Activated naive CD4-positive, alpha-beta T cell treated with anti-CD3 and anti-CD28 coated beads, Interleukin-2, amount 50 U/mL, for 24 hours (primary cell): ENCODE data around the gene POFUT2.
A peak's percentile ranks its signal among the peaks of the same experiment; 100 is the strongest.

Source experiments
- H3K27ac Mint-ChIP-seq: one replicate; pipeline ENCODE4 v1.8.0; 2021; ENCODE audit warnings: mild to moderate bottlenecking, mixed read lengths
- H3K27me3 Mint-ChIP-seq: one replicate; pipeline ENCODE4 v1.8.0; 2021; ENCODE audit warnings: mixed read lengths
- H3K36me3 Mint-ChIP-seq: one replicate; pipeline ENCODE4 v1.8.0; 2021; ENCODE audit warnings: mixed read lengths
- H3K4me1 Mint-ChIP-seq: one replicate; pipeline ENCODE4 v1.8.0; 2021; ENCODE audit warnings: mixed read lengths
- H3K4me3 Mint-ChIP-seq: one replicate; pipeline ENCODE4 v1.8.0; 2021; ENCODE audit warnings: mild to moderate bottlenecking, mixed read lengths
- H3K9me3 Mint-ChIP-seq: one replicate; pipeline ENCODE4 v1.8.0; 2021; ENCODE audit warnings: mixed read lengths

The POFUT2 gene

GRCh38 chr21:45287438-45288391 is at the start of gene POFUT2:
Gene POFUT2, minus strand, starts transcription at chr21:45287895. Its CDS starts 24 bp downstream, at chr21:45287871.
- Mint-ChIP-seq H3K27ac (peak within 1 kb of the TSS; percentile 94), H3K36me3 (peaks cover 2% of the 10 kb centered on the region), H3K9me3 (no peaks in the 10 kb centered on the region), H3K4me1 (peaks cover 41% of the 10 kb centered on the region), H3K4me3 (peak within 1 kb of the TSS; percentile 85), H3K27me3 (no peaks in the 10 kb centered on the region)

GRCh38 chr21:45336870-45337269 is 49.2 kb upstream of the POFUT2 start:
- Mint-ChIP-seq H3K27ac (no peak overlapping the region), H3K27me3 (peaks cover 3% of the 10 kb centered on the region), H3K4me1 (no peaks in the 10 kb centered on the region), H3K36me3 (no peaks in the 10 kb centered on the region), H3K4me3 (no peak overlapping the region), H3K9me3 (no peaks in the 10 kb centered on the region)

DNA sequence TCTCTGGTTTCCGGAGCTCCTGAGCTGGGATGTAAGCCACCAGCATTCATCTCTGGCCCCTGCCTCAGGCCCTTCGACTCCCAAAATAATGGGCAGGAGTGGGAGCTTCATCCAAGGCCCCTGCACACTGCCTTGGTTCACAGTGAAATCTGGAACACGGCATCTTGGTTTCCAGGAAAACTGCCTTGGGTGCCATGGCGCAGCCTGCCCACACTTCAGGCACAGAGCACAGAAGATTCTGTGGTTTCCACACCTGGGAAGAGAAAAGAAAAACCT is 48.8 kb upstream of the POFUT2 start:
- H3K36me3 Mint-ChIP-seq: no peaks in the 10 kb centered on the region
- H3K27ac Mint-ChIP-seq: no peak overlapping the region
- no peaks in the 10 kb centered on the region for H3K4me1 Mint-ChIP-seq
- H3K4me3 Mint-ChIP-seq: no peak overlapping the region
- no peaks in the 10 kb centered on the region for H3K27me3 Mint-ChIP-seq
- no peaks in the 10 kb centered on the region for H3K9me3 Mint-ChIP-seq

- H3K4me3 Mint-ChIP-seq: no peak overlapping the region
- H3K27me3 Mint-ChIP-seq: no peaks in the 10 kb centered on the region
- no peaks in the 10 kb centered on the region for H3K4me1 Mint-ChIP-seq
- H3K27ac Mint-ChIP-seq: no peak overlapping the region
- H3K36me3 Mint-ChIP-seq: no peaks in the 10 kb centered on the region
- no peaks in the 10 kb centered on the region for H3K9me3 Mint-ChIP-seq
These were observed 48.3 kb upstream of the POFUT2 start for GRCh38 chr21:45335761-45336534.

- no peaks in the 10 kb centered on the region for H3K4me1 Mint-ChIP-seq
- no peak overlapping the region for H3K27ac Mint-ChIP-seq
- H3K4me3 Mint-ChIP-seq: no peak overlapping the region
- no peaks in the 10 kb centered on the region for H3K27me3 Mint-ChIP-seq
- H3K9me3 Mint-ChIP-seq: no peaks in the 10 kb centered on the region
- H3K36me3 Mint-ChIP-seq: no peaks in the 10 kb centered on the region
These were observed 47.6 kb upstream of the POFUT2 start for GRCh38 chr21:45335151-45335760.

- H3K27me3 Mint-ChIP-seq: no peaks in the 10 kb centered on the region
- no peak overlapping the region for H3K27ac Mint-ChIP-seq
- no peaks in the 10 kb centered on the region for H3K9me3 Mint-ChIP-seq
- H3K4me1 Mint-ChIP-seq: no peaks in the 10 kb centered on the region
- no peak overlapping the region for H3K4me3 Mint-ChIP-seq
- H3K36me3 Mint-ChIP-seq: no peaks in the 10 kb centered on the region
These were observed 46.9 kb upstream of the POFUT2 start for GRCh38 chr21:45334591-45335081.

GRCh38 chr21:45334134-45334533 is 46.4 kb upstream of the POFUT2 start:
- H3K4me1 Mint-ChIP-seq: no peaks in the 10 kb centered on the region
- no peaks in the 10 kb centered on the region for H3K9me3 Mint-ChIP-seq
- no peak overlapping the region for H3K4me3 Mint-ChIP-seq
- no peaks in the 10 kb centered on the region for H3K36me3 Mint-ChIP-seq
- no peak overlapping the region for H3K27ac Mint-ChIP-seq
- H3K27me3 Mint-ChIP-seq: no peaks in the 10 kb centered on the region

DNA sequence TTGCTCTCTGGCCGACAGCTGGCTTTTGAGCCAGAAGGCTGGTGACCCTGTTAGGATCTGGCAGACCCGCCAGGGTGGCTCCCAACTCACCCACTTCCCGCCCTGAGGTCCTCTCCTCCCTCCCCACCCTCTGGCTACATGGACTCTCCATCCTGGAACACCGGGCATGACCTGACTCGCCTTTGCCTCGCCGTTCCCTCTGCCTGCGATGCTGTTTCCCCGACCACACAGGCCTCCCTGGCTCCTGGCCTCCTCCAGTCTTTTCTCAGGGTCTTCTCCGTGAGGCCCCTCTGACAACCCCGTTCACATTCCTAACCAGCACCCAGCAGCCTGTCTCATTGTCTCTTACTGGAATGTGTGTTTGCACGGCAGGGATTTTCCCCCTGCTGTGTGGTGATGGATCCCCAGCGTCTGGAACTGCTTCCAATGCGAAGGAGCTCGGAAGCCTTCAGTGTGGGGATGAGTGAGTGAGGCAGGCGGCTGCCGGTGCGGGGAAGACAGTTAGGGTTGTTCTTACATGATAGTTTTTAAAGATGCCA is 46.0 kb upstream of the POFUT2 start:
- H3K27me3 Mint-ChIP-seq: no peaks in the 10 kb centered on the region
- no peaks in the 10 kb centered on the region for H3K9me3 Mint-ChIP-seq
- no peak overlapping the region for H3K4me3 Mint-ChIP-seq
- H3K27ac Mint-ChIP-seq: no peak overlapping the region
- H3K36me3 Mint-ChIP-seq: no peaks in the 10 kb centered on the region
- no peaks in the 10 kb centered on the region for H3K4me1 Mint-ChIP-seq

DNA sequence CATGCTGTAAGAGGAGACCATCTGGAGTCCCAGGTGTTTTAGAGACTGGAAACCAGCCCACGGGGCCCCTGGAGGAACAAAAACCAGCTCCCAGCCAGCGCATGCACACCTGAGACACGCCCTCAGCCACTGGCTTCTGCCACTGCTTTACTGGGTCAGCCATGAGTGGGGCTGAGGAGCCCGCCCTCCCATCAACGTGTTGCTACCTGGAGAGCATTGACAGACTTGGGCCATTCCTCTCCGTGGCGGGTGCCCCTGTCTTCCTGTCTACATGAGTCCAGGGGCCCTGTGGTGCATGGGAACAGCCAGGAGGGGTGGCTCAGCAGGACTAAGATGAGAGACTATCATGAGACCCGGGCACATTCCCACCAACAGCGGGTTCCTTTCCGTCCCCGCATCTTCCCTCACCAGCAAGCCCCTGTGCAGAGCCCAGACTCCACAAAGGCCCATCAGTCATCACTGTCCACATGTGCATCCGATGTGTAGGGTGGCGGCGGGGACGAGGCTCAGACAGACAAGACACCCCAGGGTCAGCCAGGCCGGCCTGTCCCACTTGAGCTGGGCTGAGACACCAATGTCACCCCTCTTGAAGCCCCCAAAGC is 45.4 kb upstream of the POFUT2 start:
- Mint-ChIP-seq H3K4me1 (no peaks in the 10 kb centered on the region), H3K27me3 (no peaks in the 10 kb centered on the region), H3K9me3 (no peaks in the 10 kb centered on the region), H3K27ac (no peak overlapping the region), H3K36me3 (no peaks in the 10 kb centered on the region), H3K4me3 (no peak overlapping the region)

DNA sequence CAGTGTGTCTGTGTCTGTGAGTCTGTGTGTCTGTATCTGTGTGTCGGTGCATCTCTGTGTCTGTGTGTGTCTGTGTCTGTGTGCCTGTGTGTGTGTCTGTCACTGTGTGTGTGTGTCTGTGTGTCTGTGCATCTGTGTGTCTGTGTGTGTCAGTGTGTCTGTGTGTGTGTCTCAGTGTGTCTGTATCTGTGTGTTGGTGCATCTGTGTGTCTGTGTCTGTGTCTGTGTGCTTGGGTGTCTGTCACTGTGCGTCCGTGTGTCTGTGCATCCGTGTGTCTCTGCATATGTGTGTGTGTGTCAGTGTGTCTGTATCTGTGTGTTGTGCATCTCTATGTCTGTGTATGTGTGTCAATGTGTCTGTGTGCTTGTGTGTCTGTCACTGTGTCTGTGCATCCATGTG is 44.7 kb upstream of the POFUT2 start:
- Mint-ChIP-seq H3K9me3 (no peaks in the 10 kb centered on the region), H3K27me3 (no peaks in the 10 kb centered on the region), H3K27ac (no peak overlapping the region), H3K4me3 (no peak overlapping the region), H3K4me1 (no peaks in the 10 kb centered on the region), H3K36me3 (no peaks in the 10 kb centered on the region)

GRCh38 chr21:45331531-45332147 is 43.9 kb upstream of the POFUT2 start:
- H3K27me3 Mint-ChIP-seq: no peaks in the 10 kb centered on the region
- H3K9me3 Mint-ChIP-seq: no peaks in the 10 kb centered on the region
- no peak overlapping the region for H3K27ac Mint-ChIP-seq
- H3K36me3 Mint-ChIP-seq: no peaks in the 10 kb centered on the region
- H3K4me3 Mint-ChIP-seq: no peak overlapping the region
- H3K4me1 Mint-ChIP-seq: peaks cover 3% of the 10 kb centered on the region

GRCh38 chr21:45330851-45331261 is 43.2 kb upstream of the POFUT2 start:
- Mint-ChIP-seq H3K4me1 (peaks cover 4% of the 10 kb centered on the region), H3K27ac (no peak overlapping the region), H3K27me3 (no peaks in the 10 kb centered on the region), H3K36me3 (no peaks in the 10 kb centered on the region), H3K4me3 (no peak overlapping the region), H3K9me3 (no peaks in the 10 kb centered on the region)

DNA sequence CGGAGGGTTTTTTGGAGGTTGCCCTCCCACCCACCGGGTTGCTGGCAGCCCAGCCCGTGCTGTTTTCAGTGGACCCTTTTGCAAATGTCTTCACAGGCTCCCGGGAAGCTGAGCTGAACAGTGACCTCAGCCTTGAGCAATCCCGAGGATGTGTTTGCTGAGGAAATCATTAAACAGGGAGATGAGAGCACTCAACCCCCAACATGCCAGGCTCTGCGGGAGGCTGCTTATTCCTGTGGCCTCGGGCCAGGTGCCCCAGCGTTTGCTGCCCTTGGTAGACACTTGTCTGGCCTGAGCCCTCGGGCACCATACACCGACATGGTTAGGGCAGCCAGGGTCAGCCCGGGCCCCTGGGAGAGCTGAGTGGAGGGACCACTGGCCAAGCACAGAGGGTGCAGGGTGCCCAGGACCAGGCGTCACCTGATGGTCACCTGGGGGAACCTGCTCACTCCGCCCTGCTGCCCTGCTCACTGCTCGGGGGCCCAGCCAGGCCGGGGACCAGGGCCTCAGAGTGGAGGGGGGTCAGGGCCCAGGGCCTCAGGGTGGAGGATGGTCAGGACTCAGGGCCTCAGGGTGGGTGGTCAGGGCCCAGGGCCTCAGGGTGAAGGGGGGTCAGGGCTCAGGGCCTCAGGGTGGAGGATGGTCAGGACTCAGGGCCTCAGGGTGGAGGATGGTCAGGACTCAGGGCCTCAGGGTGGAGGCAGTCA is 42.5 kb upstream of the POFUT2 start:
- Mint-ChIP-seq H3K9me3 (no peaks in the 10 kb centered on the region), H3K27me3 (no peaks in the 10 kb centered on the region), H3K27ac (no peak overlapping the region), H3K36me3 (no peaks in the 10 kb centered on the region), H3K4me1 (peaks cover 4% of the 10 kb centered on the region), H3K4me3 (no peak overlapping the region)

- Mint-ChIP-seq H3K4me1 (peaks cover 4% of the 10 kb centered on the region), H3K4me3 (no peak overlapping the region), H3K27ac (no peak overlapping the region), H3K36me3 (no peaks in the 10 kb centered on the region), H3K9me3 (no peaks in the 10 kb centered on the region), H3K27me3 (no peaks in the 10 kb centered on the region)
These were observed 41.8 kb upstream of the POFUT2 start for GRCh38 chr21:45329261-45330074.
